NB4 (cell line): ENCODE results near the gene RRP1.

Source experiments
- MYC ChIP-seq: IDR thresholded peaks from 2 replicates; pipeline ENCODE4 v1.6.1; 2011; ENCODE audit warnings: low read depth, low read length
- POLR2A ChIP-seq: IDR thresholded peaks from 2 replicates; pipeline ENCODE4 v1.6.1; 2011; ENCODE audit warnings: mild to moderate bottlenecking; ENCODE audit not compliant: insufficient read length; ENCODE audit errors: extremely low read depth
- TF ChIP-seq, protein P1 (sequence below): IDR thresholded peaks from one replicate; pipeline ENCODE4 v1.5.1; 2012; ENCODE audit warnings: low read depth, low read length

DNA sequence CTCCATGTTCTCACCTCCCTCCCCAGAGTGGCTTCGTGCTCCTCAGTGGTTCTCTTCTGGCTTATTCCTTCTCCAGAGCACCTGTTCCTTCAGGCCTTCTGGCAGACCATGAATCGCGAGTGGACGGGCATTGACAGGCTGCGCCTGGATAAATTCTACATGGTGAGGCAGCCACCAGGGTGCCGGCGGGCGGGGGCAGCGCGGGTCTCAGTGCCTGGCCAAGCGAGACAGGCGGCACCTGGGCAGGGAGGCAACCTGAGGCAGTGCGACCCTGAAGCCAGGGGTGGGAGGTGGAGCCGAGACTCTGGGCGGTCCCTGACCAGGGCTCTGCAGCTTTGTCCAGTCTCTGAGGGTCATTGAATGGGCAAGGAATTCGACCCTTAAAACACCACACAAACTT lies 3.9 kb downstream of the RRP1 start:
- TF ChIP-seq, protein P1, sequence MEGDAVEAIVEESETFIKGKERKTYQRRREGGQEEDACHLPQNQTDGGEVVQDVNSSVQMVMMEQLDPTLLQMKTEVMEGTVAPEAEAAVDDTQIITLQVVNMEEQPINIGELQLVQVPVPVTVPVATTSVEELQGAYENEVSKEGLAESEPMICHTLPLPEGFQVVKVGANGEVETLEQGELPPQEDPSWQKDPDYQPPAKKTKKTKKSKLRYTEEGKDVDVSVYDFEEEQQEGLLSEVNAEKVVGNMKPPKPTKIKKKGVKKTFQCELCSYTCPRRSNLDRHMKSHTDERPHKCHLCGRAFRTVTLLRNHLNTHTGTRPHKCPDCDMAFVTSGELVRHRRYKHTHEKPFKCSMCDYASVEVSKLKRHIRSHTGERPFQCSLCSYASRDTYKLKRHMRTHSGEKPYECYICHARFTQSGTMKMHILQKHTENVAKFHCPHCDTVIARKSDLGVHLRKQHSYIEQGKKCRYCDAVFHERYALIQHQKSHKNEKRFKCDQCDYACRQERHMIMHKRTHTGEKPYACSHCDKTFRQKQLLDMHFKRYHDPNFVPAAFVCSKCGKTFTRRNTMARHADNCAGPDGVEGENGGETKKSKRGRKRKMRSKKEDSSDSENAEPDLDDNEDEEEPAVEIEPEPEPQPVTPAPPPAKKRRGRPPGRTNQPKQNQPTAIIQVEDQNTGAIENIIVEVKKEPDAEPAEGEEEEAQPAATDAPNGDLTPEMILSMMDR: no peak
- TF ChIP-seq MYC (no peak), POLR2A (no peak)
